Endothelial cell of umbilical vein (primary cell): ENCODE data around the gene C12orf42.

ENCODE experiments used
- CTCF ChIP-seq, 2 donors: IDR thresholded peaks; 1 replicate in 1 of 2; 2 replicates in 1 of 2; pipeline ENCODE4 v1.5.1; 2011; ENCODE audit warnings: low read length in 2 of 2, mild to moderate bottlenecking in 2 of 2, moderate library complexity in 2 of 2, control low read depth in 1 of 2, inconsistent platforms in 1 of 2, low read depth in 1 of 2; ENCODE audit not compliant: insufficient read depth in 1 of 2; ENCODE audit errors: extremely low read depth in 1 of 2
- EZH2 ChIP-seq: IDR thresholded peaks from 2 replicates; pipeline ENCODE4 v1.6.1; 2012; ENCODE audit warnings: borderline replicate concordance, low read depth, mild to moderate bottlenecking, moderate library complexity, low read length, inconsistent platforms; ENCODE audit not compliant: severe bottlenecking
- FOS ChIP-seq: IDR thresholded peaks from 2 replicates; pipeline ENCODE4 v1.6.1; 2011; ENCODE audit warnings: mild to moderate bottlenecking, low read length, moderate library complexity, borderline replicate concordance; ENCODE audit not compliant: insufficient read depth
- GATA2 ChIP-seq: IDR thresholded peaks from 2 replicates; pipeline ENCODE4 v1.7.0; 2011; ENCODE audit warnings: low read depth, mild to moderate bottlenecking, moderate library complexity, mixed read lengths, low read length; ENCODE audit not compliant: insufficient read length, insufficient read depth
- JUN ChIP-seq: IDR thresholded peaks from 2 replicates; pipeline ENCODE4 v1.6.1; 2011; ENCODE audit warnings: borderline replicate concordance, low read depth; ENCODE audit not compliant: insufficient read length, insufficient read depth
- MAX ChIP-seq: IDR thresholded peaks from 2 replicates; pipeline ENCODE4 v1.6.1; 2011; ENCODE audit not compliant: insufficient read depth, insufficient read length
- MYC ChIP-seq: IDR thresholded peaks from one replicate; pipeline ENCODE4 v1.6.1; 2011; ENCODE audit warnings: mild to moderate bottlenecking, low read depth, low read length
- POLR2A ChIP-seq: IDR thresholded peaks from 2 replicates; pipeline ENCODE4 v1.6.1; 2012; ENCODE audit warnings: low read depth, mild to moderate bottlenecking, control low read depth, low read length
- POLR2AphosphoS5 ChIP-seq: IDR thresholded peaks from 2 replicates; pipeline ENCODE4 v1.6.1; 2012; ENCODE audit warnings: low read depth, mild to moderate bottlenecking, control low read depth, low read length, moderate library complexity; ENCODE audit not compliant: insufficient read depth

GRCh38 chr12:103331643-103332042 lies 164.1 kb downstream of the C12orf42 start:
- TF ChIP-seq CTCF (IDR thresholded peaks at IDR 0.05; ENCODE audit: extremely low read depth in 1 of 2, insufficient read depth in 1 of 2, low read depth in 1 of 2, low read length in 2 of 2), result no peak
- TF ChIP-seq POLR2A, result no peak
- TF ChIP-seq POLR2AphosphoS5, result no peak
- TF ChIP-seq EZH2, result no peak
- no peak for TF ChIP-seq MYC
- TF ChIP-seq MAX, result no peak
- no peak for TF ChIP-seq JUN
- no peak for TF ChIP-seq FOS
- TF ChIP-seq GATA2, result no peak
